Upper lobe of left lung (tissue), 6 donors: Measurements from ENCODE around the gene NFKBIL1. TPM values are rescaled to one million over a fixed set of nuclear protein-coding genes. Genes with fewer than 3 reads are reported as not detected.

ENCODE experiments used
- ATAC-seq, 2 donors: fragments of 200-7000 bp; cut with Tn5 transposase; one replicate each; pipeline ENCODE4 v1.9.1; 2022; ENCODE audit warnings: mild to moderate bottlenecking in 2 of 2, moderate library complexity in 2 of 2; ENCODE audit not compliant: low FRiP score in 2 of 2
- DNase-seq, 2 donors: peaks; one replicate each; pipeline ENCODE4 v3.0.0-alpha.2; 2019 to 2020
- H3K27ac ChIP-seq, 4 donors: fragments of 200-600 bp; sonication (generic); one replicate each; pipeline ENCODE4 v1.5.1; 2016 to 2019
- H3K27me3 ChIP-seq, 4 donors: fragments of 200-600 bp; sonication (generic); one replicate each; pipeline ENCODE4 v1.5.1; 2017 to 2019
- H3K36me3 ChIP-seq, 4 donors: fragments of 200-600 bp; sonication (generic); one replicate each; pipeline ENCODE4 v1.5.1; 2016 to 2019
- H3K4me1 ChIP-seq, 4 donors: fragments of 200-600 bp; sonication (generic); one replicate each; pipeline ENCODE4 v1.5.1; 2018 to 2019
- H3K4me3 ChIP-seq, 4 donors: fragments of 200-600 bp; sonication (generic); one replicate each; pipeline ENCODE4 v1.5.1; 2017 to 2019; ENCODE audit warnings: mild to moderate bottlenecking in 2 of 4, moderate library complexity in 1 of 4
- H3K9me3 ChIP-seq, 4 donors: fragments of 200-600 bp; sonication (generic); one replicate each; pipeline ENCODE4 v1.5.1; 2018 to 2019
- CTCF ChIP-seq, 6 experiments: fragments of 450-650 bp in 4 of 6; fragments of 200-600 bp in 2 of 6; sonication (generic) in 2 of 6; IDR thresholded peaks; one replicate each; pipeline ENCODE4 v1.5.1; 2016 to 2019; ENCODE audit warnings: antibody characterized with exemption in 6 of 6
- EP300 ChIP-seq, 4 donors: sonication (generic); formaldehyde crosslinking; IDR thresholded peaks; one replicate each; pipeline ENCODE4 v1.5.1; 2017; ENCODE audit warnings: antibody characterized with exemption in 4 of 4, control low read depth in 2 of 4
- POLR2A ChIP-seq, 4 donors: fragments of 450-650 bp; IDR thresholded peaks; one replicate each; pipeline ENCODE4 v1.5.1; 2016 to 2017; ENCODE audit warnings: antibody characterized with exemption in 4 of 4, mild to moderate bottlenecking in 2 of 4
- POLR2AphosphoS5 ChIP-seq, 2 donors: sonication (generic); formaldehyde crosslinking; IDR thresholded peaks; one replicate each; pipeline ENCODE4 v1.5.1; 2017; ENCODE audit warnings: antibody characterized with exemption in 2 of 2
- WGBS, 2 donors: methylation state at CpG; one replicate each; pipeline ENCODE4 v1.1.5; 2017 to 2018; 5-methylcytosine and 5-hydroxymethylcytosine counted together
- total RNA-seq, 6 donors: library from RNA; depleted of rRNA in 4 of 6; stranded (reverse); fragments of >200 nt in 4 of 6; gene quantifications; one replicate each; pipeline versions ENCODE4 v1.1.0 to v1.2.1, GENCODE V29; 2016 to 2021
- donor health status: DM: no; HTN: no; CAD: no; lungs with moderate emphysema.
- donor health status: DM: no; HTN: yes; CAD: no; lungs with severe emphysema.

The NFKBIL1 gene
- total RNA-seq, 6 donors from 2014 or later: 18.2 to 45.1 (median 23.8) TPM

DNA sequence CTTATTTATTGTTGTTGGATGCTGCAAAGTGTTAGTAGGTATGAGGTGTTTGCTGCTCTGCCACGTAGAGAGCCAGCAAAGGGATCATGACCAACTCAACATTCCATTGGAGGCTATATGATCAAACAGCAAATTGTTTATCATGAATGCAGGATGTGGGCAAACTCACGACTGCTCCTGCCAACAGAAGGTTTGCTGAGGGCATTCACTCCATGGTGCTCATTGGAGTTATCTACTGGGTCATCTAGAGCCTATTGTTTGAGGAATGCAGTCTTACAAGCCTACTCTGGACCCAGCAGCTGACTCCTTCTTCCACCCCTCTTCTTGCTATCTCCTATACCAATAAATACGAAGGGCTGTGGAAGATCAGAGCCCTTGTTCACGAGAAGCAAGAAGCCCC, 37.4 kb upstream of the NFKBIL1 start:
- no peak overlapping the region for H3K27ac ChIP-seq
- ATAC-seq (no peak), DNase-seq (no peak)
- H3K27me3 ChIP-seq: no peaks in the 10 kb centered on the region
- H3K9me3 ChIP-seq: no peaks in the 10 kb centered on the region
- no peak for TF ChIP-seq POLR2AphosphoS5 (IDR thresholded peaks at IDR 0.05)
- TF ChIP-seq POLR2A (IDR thresholded peaks at IDR 0.05): no peak
- no peak for TF ChIP-seq EP300 (IDR thresholded peaks at IDR 0.05)
- no peak for TF ChIP-seq CTCF (IDR thresholded peaks at IDR 0.05)
- H3K36me3 ChIP-seq: peaks cover 0 to 42% (median 30%) of the 10 kb centered on the region in 4 donors
- whole genome bisulfite sequencing, 2 donors: 61 to 68% methylated on average over 4 of the region's 4 CpGs
- H3K4me3 ChIP-seq: no peak overlapping the region
- no peaks in the 10 kb centered on the region for H3K4me1 ChIP-seq

DNA sequence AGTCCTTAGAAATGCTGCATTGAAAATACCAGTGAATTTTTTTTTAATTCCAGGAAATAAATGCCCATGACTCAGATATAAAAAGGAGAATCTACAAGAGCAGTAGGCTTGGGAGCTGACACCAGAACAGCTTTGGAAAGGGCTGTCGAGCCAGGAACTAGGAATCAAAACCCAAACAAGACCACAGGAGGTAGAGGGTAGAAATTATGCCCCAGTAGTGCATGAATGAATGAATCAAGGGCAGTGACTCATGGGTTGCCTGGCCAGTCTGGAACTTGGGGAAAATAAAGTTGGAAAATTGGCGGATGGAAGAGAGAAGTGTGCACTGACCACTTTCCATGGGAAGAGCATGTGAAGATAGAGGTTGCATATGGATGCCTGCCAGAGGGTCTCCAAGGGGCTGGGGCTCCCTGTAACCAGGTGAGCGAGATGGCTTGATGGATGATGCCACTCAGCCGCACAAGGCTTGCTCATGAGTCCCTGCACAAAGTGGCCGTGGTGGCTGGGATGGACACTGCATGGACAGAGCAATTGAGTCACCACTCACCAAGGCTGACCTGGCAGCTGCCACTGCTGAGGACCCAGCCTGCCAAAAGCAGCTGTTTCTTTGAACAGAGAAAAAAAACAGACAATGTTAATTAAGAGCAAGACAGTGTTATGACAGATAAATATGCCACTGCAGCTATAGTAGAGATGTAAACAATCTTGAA, 33.8 kb upstream of the NFKBIL1 start:
- ATAC-seq (no peak), DNase-seq (no peak)
- H3K4me3 ChIP-seq: no peak overlapping the region
- WGBS, 2 donors: 82 to 91% methylated on average over 4 of the region's 5 CpGs
- no peak overlapping the region for H3K27ac ChIP-seq
- no peaks in the 10 kb centered on the region for H3K9me3 ChIP-seq
- H3K27me3 ChIP-seq: no peaks in the 10 kb centered on the region
- peaks cover 0 to 22% (median 11%) of the 10 kb centered on the region in 4 donors for H3K36me3 ChIP-seq
- H3K4me1 ChIP-seq: no peaks in the 10 kb centered on the region
- TF ChIP-seq EP300 (IDR thresholded peaks at IDR 0.05): no peak
- TF ChIP-seq POLR2AphosphoS5 (IDR thresholded peaks at IDR 0.05): no peak
- TF ChIP-seq CTCF (IDR thresholded peaks at IDR 0.05): no peak
- no peak for TF ChIP-seq POLR2A (IDR thresholded peaks at IDR 0.05)

DNA sequence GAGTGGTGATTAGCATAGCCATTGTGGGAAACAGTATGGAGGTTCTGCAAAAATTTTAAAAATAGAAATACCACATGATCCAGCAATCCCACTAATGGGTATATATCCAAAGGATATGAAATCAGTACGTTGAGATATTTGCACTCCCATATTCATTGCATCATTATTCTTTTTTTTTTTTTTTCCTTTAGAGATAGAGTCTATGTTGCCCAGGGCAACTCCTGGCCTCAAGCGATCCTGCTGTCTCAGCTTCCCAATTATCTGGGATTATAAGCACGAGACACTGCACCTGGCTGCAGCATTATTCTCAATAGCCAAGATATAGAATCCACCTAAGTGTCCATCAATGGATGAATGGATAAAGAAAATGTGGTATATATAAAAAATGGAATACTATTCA, 25.6 kb upstream of the NFKBIL1 start:
- no peak for DNase-seq

DNA sequence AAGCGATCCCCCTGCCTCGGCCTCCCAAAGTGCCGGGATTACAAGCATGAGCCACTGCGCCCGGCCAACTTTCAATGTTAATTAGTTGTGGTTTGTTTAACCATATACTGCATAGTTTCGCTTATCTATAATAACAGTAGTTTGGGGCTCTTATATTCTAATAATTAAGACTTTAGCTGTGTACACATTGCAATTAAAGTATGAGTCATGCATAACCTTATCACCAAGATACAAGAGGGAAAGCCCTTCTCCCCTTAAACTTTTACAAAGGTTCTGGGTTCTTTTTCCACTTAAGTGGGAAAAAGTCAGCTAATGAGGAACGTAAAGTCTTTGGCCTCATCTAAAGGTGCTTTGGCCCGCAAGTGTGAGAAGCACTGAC, 21.9 kb upstream of the NFKBIL1 start:
- Histone ChIP-seq H3K27ac (peak overlapping the region in 2 of 4 donors; percentile 52 to 68), H3K9me3 (no peaks in the 10 kb centered on the region), H3K4me1 (peaks cover 0 to 12% (median 3%) of the 10 kb centered on the region in 4 donors), H3K4me3 (no peak overlapping the region), H3K36me3 (peaks cover 9 to 17% (median 11%) of the 10 kb centered on the region in 4 donors), H3K27me3 (no peaks in the 10 kb centered on the region)
- TF ChIP-seq CTCF (IDR thresholded peaks at IDR 0.05) (no peak), POLR2A (IDR thresholded peaks at IDR 0.05) (no peak), EP300 (IDR thresholded peaks at IDR 0.05) (no peak), POLR2AphosphoS5 (IDR thresholded peaks at IDR 0.05) (no peak)
- 63 to 72% methylated on average over 8 of the region's 8 CpGs for WGBS, 2 donors
- ATAC-seq (no peak), DNase-seq (no peak)

More for the DNA sequence above, 25.6 kb upstream of the NFKBIL1 start:
- peaks cover 0 to 11% (median 3%) of the 10 kb centered on the region in 4 donors for H3K4me1 ChIP-seq
- no peak overlapping the region for H3K27ac ChIP-seq
- no peaks in the 10 kb centered on the region for H3K36me3 ChIP-seq
- TF ChIP-seq EP300 (IDR thresholded peaks at IDR 0.05) (no peak), POLR2AphosphoS5 (IDR thresholded peaks at IDR 0.05) (no peak), POLR2A (IDR thresholded peaks at IDR 0.05) (no peak), CTCF (IDR thresholded peaks at IDR 0.05) (no peak)
- no peak overlapping the region for H3K4me3 ChIP-seq
- no peaks in the 10 kb centered on the region for H3K27me3 ChIP-seq
- H3K9me3 ChIP-seq: no peaks in the 10 kb centered on the region
- 84 to 85% methylated on average over 3 of the region's 3 CpGs for WGBS, 2 donors
- ATAC-seq: no peak
